ENCODE measurements around the gene RCAN2. TPM values are rescaled to one million over a fixed set of nuclear protein-coding genes. Genes with fewer than 3 reads are reported as not detected.

The RCAN2 gene
- total and polyA plus RNA-seq, 2 experiments from 2014 or later = 6.0 to 9.3 TPM

- TF ChIP-seq ZNF462 (CRISPR knock-in tag; IDR thresholded peaks at IDR 0.05) = no peak
- TF ChIP-seq EZH2 (IDR thresholded peaks at IDR 0.05; ENCODE audit: low read depth, unreplicated experiment) = no peak
- TF ChIP-seq ZNF114 (CRISPR knock-in tag; IDR thresholded peaks at IDR 0.05) = no peak
Observed at GRCh38 chr6:46251583-46252339, 239.5 kb downstream of the RCAN2 start (continued).

- Histone ChIP-seq H3K4me3 (no peak overlapping the region), H3K4me1 (ENCODE audit: insufficient read depth) (no peaks in the 10 kb centered on the region), H3K79me2 (replicated peaks; ENCODE audit: insufficient read depth) (no peaks in the 10 kb centered on the region), H3F3A (replicated peaks; ENCODE audit: low read depth) (no peaks in the 10 kb centered on the region), H4K20me1 (replicated peaks; ENCODE audit: insufficient read depth) (no peaks in the 10 kb centered on the region), H3K27me3 (ENCODE audit: insufficient read depth) (no peaks in the 10 kb centered on the region), H3K27ac (ENCODE audit: low read depth) (no peak overlapping the region), H3K4me2 (no peak overlapping the region), H3K9me2 (ENCODE audit: insufficient read depth) (no peaks in the 10 kb centered on the region), H3K36me3 (ENCODE audit: insufficient read depth) (no peaks in the 10 kb centered on the region), H2AFZ (no peak overlapping the region)
- H3K4me1 Mint-ChIP-seq = peaks cover 4% of the 10 kb centered on the region; the same call in 2 of the 3 replicates
- no peaks in the 10 kb centered on the region for H3K27me3 Mint-ChIP-seq (ENCODE audit: insufficient read depth, low read depth, poor library complexity)
- no peaks in the 10 kb centered on the region for H3K9me3 Mint-ChIP-seq
- no peak overlapping the region for H3K4me3 Mint-ChIP-seq
- TF ChIP-seq NANOG (IDR thresholded peaks at IDR 0.05; ENCODE audit: borderline replicate concordance) (no peak), ZNF114 (CRISPR knock-in tag; IDR thresholded peaks at IDR 0.05) (no peak), EZH2 (IDR thresholded peaks at IDR 0.05; ENCODE audit: low read depth, unreplicated experiment) (no peak), EZH2phosphoT487 (IDR thresholded peaks at IDR 0.05; ENCODE audit: unreplicated experiment) (no peak), ZNF331 (CRISPR knock-in tag; IDR thresholded peaks at IDR 0.05; ENCODE audit: low read depth) (no peak), ZNF462 (CRISPR knock-in tag; IDR thresholded peaks at IDR 0.05) (no peak), ETS1 (IDR thresholded peaks at IDR 0.05) (no peak)
- H3K36me3 Mint-ChIP-seq (ENCODE audit: low read depth) = no peaks in the 10 kb centered on the region
- no peak overlapping the region for H3K27ac Mint-ChIP-seq
- DNase-seq (ENCODE audit: low spot score) = no peak
- no peak for ATAC-seq
Observed at GRCh38 chr6:46248143-46248542, 243.1 kb downstream of the RCAN2 start.
